ENCODE data around the gene CD82.
A peak's percentile ranks its signal among the peaks of the same experiment; 100 is the strongest.

CD82 gene

DNA sequence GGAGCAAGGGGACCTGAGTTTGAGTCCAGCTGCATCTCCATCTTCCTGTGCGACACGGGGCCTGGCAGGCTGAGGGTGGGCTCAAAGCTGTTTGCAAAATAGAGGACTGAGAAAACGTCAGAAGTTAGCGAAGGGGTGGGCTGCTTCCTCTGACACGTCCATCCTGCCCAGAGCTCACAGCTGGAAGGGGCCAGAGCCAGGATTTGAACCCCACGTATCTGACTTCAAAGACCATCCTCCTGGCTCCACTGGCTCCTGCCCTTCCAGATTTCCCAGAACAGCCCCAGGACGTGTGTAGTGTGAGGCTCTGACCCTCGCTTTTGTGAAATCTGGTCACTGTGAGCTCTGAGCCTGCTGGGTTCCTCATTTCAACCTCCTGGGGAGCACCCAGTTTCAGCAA lies 56.3 kb downstream of the CD82 start:
- peak; percentile 26 for DNase-seq

- DNase-seq, result peak; percentile 16
Observed at GRCh38 chr11:44622190-44622650, 56.8 kb downstream of the CD82 start.

DNA sequence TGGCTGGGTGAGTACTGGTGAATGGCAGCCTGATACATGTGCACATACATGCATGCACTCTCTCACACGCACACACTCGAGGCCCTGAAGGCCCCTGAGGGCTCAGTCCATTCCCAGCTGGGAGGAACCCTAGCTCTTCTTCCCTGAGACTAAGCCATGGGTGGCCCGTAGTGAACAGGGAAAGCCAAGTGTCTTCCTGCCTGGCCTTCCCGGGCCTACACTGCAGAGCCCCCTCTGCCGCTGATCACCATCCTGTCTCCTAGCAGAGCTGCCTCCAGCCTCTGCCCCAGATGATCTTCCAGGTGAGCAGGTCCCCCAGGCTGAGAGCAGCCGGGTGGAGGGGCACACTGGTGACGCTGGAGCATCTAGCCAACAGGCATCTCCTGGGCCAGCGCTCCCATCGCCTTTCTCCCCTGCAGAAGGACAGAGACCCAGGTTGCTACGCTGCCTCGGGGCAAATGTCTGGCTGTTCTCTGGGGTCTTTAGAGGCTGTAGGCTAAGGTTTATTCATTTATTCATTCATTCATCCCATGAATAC lies 57.3 kb downstream of the CD82 start:
- peak; percentile 22 for DNase-seq

GRCh38 chr11:44623341-44623730 lies 57.9 kb downstream of the CD82 start:
- peak; percentile 43 for DNase-seq

DNA sequence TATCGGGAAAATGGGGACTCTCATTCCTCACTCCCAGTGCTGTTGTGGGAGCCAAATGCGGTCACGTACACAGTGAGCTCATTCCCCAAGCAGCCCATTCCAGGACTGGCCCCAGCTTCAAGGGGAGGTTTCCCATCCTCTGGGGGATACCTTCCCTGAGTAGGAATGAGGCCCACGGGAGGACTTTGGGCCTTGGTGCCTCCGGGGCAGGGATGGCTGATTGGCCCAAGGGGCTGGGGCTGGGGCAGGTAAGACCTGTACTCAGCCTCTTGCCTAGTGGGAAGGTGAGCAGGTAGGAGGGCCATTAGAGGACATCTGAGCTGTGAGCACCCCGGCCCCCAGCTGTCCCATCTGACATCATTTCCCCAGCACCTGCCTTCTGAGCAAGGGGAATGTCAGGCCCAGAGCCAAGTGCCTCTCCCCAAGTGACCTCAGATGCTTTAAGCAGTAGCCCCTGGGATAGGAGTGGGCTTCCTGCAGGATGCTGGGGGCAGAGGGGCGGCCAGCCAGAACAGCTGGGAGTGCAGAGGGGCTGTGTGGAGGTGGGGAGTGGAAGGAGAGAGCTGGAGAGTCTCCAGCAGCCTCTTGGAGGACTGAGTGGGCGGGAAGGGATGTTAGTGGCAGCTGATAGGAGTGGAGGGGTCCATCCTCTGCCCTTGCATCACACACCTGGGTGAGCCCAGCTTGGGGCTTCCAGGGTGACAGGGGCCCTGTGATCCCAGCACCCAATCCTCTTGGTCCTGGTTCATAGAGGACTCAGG lies 58.4 kb downstream of the CD82 start:
- peak; percentile 77 for DNase-seq

DNA sequence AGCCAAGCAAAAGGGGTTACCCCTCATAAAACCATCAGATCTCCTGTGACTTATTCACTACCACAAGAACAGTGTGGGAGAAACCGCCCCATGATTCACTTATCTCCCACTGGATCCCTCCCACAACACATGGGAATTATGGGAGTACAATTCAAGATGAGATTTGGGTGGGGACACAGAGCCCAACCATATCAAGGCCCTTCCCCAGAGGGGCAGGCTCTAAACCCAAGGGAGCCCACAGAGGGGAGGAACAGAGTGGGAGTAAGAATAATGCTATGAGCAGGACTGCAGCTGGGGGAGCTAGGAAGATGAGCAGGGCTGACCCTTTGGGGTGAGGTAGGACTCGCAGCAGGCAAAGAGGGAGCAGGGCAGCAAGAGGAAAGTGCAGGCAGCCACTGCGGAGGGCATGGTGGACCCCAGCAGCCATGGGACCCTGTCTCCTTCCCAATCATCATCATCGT lies 59.3 kb downstream of the CD82 start:
- DNase-seq, result peak; percentile 14

- DNase-seq, result peak; percentile 16
Observed at GRCh38 chr11:44625759-44626523, 60.5 kb downstream of the CD82 start.

- no peak for DNase-seq
Observed at GRCh38 chr11:44626645-44627044, 61.2 kb downstream of the CD82 start.

DNA sequence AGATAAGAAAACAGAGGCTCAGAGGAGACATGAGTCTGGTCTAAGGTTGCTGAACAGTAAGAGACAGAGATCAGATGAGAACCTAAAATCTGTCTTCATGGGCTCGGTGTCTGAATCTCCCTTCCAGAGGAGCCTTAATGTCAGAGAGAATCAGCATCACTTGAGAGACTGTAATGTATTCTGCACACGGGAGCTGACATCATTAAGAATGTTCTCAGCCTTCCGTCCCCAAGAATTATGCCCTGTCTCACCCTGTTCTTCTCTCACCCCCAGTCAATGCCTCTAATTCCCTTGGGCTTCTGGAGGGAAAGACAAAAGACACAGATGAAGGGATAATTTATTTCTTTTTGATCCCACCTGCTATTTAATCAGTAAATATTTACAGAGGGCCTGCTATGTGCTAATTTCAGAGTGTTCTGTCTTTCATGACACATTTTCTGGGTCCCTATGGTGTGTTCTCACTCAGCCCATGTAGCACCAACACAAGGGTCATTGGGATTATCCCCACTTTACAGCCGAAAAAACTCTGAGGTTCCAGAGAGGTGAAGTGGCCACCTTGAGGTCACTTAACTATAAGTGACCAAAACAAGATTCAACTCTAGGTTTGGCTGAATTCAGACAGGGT lies 61.8 kb downstream of the CD82 start:
- DNase-seq, result no peak

DNA sequence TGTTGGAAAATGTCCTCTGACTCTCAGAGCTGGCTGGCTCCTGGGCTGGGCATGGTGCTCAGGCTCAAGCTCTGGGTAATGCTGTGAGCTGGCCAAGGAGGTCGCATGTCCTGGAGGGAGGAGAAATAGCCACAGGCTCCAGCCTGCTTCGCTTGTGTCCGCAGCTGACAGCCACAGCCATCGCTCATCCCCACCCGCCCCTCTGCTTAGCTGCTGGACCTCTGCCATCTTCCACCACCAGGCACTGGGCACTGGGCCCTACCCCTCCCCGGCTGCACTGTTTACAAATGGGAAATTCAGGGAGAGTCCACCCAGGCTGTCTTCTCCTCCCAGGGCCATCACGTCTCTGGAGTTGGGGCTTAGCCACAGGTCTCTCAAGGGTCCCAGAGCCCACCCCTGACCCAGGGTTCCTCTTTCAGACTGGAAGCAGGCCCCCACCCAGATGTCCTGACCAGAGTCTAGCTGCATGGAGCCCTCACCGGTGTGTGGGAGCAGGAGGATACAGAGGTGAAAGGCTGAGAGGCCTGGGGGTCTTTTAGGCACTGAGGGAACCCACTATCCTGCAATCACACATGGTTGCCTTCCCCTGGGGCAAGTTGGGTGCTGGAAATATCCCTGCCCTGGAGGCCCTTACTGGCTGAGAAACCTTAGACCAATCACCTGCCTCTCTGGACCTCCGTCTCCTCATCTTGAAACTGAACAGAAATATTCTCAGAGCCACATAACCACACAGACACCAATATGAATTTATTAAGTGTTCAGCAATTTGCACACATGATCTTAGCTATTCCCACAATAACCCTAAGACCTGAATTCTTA lies 62.7 kb downstream of the CD82 start:
- DNase-seq, result peak; percentile 90

DNA sequence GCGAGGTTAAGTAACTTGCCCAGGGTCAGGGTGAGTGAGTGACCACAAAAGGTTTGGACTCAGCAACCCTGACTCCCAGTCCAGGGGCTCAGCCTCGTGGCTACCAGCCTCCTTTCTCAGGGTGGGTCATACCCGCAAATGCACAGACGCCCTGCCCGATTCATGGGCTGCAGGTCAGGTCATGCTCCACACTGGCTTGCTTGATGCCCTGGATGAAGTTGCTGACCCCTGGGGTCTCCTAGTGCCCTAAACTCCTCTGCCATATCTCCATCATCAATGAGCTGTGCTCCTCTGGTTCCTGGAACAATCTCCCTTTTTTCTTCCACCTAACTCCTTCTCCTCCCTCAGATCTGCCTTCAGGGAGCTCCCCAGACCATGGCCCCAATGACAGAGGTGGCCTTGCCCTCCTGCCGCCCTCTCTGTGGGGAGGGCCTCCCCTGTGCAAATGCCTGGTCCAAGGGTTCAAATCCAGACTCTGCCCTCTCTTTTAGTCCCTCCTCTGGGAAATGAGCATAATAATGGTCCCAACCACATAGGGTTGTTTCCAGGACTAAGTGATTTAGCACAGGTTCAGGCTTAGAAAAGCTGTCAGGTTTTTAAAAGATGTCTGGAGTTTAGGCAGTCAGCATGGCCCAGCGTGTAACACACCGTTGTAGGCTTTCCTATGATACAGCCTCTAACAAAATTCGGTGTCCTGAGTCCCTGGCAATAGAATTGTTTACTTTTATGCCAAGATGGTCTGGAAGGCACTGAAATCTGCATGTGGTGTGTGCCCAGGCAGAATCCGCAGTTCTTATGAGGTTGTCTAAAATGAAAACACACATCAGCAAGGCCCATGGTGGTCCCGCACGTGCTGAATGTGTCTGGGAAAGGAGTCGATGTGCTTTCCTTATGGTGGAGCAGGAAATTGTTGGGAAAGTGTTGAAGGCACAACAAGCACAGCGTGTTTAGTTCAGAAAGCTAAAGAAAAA lies 63.6 kb downstream of the CD82 start:
- peak; percentile 18 for DNase-seq

DNA sequence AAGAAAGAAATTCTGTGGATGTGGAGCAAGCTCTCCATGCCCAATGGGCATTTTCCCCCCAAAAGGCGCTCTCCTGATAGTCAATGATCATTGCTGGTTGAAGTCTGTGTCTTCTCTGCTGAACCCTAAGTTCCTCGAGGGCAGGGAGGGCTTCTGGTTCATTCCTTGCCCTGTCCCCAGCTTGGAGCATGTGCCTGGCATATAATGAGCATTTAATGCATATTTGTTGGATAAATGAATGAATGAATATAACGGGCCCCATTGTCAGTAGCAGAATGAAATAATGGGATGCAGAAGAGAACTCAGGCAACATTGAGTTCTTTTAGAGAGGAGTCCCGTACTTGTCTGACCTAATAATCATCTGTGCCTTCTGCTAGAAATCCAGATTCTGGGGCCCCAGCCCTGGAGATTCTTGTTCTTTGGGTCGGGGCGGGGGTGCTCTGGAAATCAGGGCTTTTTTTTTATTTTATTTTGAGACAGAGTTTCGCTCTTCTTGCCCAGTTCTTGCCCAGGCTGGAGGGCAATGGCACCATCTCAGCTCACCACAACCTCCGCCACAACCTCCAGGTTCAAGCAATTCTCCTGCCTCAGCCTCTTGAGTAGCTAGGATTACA lies 64.4 kb downstream of the CD82 start:
- DNase-seq, result no peak

DNA sequence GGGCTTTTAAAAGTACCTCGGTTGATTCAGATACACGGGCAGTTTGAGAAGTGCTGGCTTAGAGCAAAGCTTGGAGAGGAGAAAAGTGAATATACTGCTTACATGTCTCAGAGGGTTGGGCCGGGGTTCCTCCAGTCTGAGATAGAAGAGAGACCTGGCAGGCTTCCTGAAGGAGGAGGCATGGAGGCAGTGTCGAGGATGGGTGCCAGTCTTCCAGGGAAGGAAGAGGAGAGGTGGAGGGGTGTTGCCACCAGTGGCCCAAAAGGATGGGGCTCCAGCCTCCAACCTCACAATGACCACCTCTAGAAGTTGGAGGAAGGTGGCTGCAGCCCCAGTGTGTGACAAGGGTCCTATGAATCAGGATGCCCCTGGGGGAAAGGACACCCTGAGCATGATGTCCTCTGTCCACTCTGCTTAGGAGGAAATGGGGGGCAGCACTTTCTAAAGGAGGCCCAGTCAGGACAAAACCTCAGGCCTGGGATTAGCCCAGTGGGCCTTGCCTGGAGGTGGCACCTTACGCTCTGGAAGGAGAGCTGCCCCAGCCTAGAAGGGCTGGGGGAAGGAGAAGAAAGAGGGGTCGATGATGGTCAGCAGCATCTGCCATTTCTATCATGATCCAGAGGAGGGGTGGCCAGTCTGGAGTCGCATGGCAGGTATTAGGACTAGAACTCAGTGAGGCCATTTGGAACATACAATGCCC lies 65.2 kb downstream of the CD82 start:
- peak; percentile 9 for DNase-seq

DNA sequence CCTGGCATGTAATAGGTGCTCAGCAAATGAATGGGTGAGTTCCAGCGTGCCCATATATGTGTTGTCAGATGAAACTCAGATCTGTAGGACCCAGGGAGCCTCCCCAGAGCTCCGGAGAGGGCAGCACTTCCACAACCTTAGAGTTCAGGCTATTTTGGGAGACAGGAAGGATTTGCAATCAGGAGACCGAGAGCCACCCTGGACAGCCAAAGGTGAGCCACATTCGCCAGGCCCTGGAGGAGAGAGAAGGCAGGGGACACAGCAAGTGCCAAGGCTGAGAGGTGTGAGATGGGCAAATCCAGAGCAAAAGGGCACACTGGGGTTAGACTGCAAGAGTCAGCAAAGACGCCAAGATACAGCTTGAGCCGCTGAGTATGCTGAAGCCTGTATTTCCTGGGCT lies 66.4 kb downstream of the CD82 start:
- no peak for DNase-seq

- peak; percentile 32 for DNase-seq
Observed at GRCh38 chr11:44632466-44633123, 67.1 kb downstream of the CD82 start.

DNA sequence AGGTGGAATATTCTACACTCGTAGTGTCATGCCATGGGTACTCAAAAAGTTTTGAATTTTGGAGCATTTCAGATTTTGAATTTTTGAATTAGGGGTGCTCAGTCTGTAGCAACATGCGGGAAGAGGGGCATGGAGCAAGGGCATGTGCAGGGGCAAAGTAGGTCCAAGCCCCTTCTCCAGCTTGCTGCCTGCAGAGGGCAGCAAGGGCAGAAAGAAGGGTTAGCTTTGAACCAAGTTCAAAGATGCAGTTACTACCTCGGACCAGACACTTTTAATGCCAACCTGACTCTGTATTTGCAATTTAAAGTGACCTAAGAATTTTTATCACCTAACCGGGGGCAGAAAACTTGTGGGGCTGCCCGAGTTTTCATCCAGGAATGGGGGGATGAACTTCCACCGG lies 68.2 kb downstream of the CD82 start:
- no peak for DNase-seq

GRCh38 chr11:44634401-44635281 lies 69.2 kb downstream of the CD82 start:
- peak; percentile 74 for DNase-seq

GRCh38 chr11:44637487-44637886 lies 72.0 kb downstream of the CD82 start:
- no peak for DNase-seq

Measured in right hindlimb (tissue), 1 donor.